ENCODE results near the gene TMTC1. TPM values are rescaled to one million over a fixed set of nuclear protein-coding genes. Genes with fewer than 3 reads are reported as not detected.

The TMTC1 gene
- total RNA-seq, 2 experiments from 2014 or later: not detected

GRCh38 chr12:29545102-29545467, 238.7 kb downstream of the TMTC1 start:
- no peak for TF ChIP-seq CTCF (IDR thresholded peaks at IDR 0.05)
- H3K9me3 Mint-ChIP-seq: no peaks in the 10 kb centered on the region
- H3K27ac Mint-ChIP-seq: no peak overlapping the region
- H3K4me1 Mint-ChIP-seq (ENCODE audit: low read depth): no peaks in the 10 kb centered on the region
- intact Hi-C loops (cut with DNase I, micrococcal nuclease): no loop called here
- no peak overlapping the region for H3K4me3 Mint-ChIP-seq
- Histone ChIP-seq H3K27ac (ENCODE audit: low read depth in 1 of 2, low read length in 2 of 2) (no peak overlapping the region), H3K4me1 (ENCODE audit: insufficient read depth, low read length) (no peaks in the 10 kb centered on the region), H3K27me3 (ENCODE audit: control insufficient read depth in 1 of 2, insufficient read depth in 2 of 2, low read length in 2 of 2) (peaks cover 0 to 9% of the 10 kb centered on the region in 2 experiments), H3K4me3 (ENCODE audit: low read length) (no peak overlapping the region), H3K36me3 (ENCODE audit: insufficient read depth, low read length) (no peaks in the 10 kb centered on the region), H3K9me3 (ENCODE audit: control insufficient read depth in 1 of 2, insufficient read depth in 1 of 2, low read length in 2 of 2) (no peaks in the 10 kb centered on the region)
- no peak for ATAC-seq (ENCODE audit: poor library complexity)
- DNase-seq: no peak
- POLR2A ChIA-PET: no interaction called here
- CTCF ChIA-PET: no interaction called here
- H3K27me3 Mint-ChIP-seq: peaks cover 21% of the 10 kb centered on the region
- no peaks in the 10 kb centered on the region for H3K36me3 Mint-ChIP-seq (ENCODE audit: low read depth)

GRCh38 chr12:29544428-29545101, 239.2 kb downstream of the TMTC1 start:
- Mint-ChIP-seq H3K4me3 (no peak overlapping the region), H3K36me3 (ENCODE audit: low read depth) (no peaks in the 10 kb centered on the region)

GRCh38 chr12:29543036-29543435, 240.7 kb downstream of the TMTC1 start:
- H3K27ac Mint-ChIP-seq: no peak overlapping the region
- Histone ChIP-seq H3K27ac (ENCODE audit: low read depth in 1 of 2, low read length in 2 of 2) (no peak overlapping the region), H3K27me3 (ENCODE audit: control insufficient read depth in 1 of 2, insufficient read depth in 2 of 2, low read length in 2 of 2) (peaks cover 0 to 9% of the 10 kb centered on the region in 2 experiments), H3K9me3 (ENCODE audit: control insufficient read depth in 1 of 2, insufficient read depth in 1 of 2, low read length in 2 of 2) (no peaks in the 10 kb centered on the region), H3K4me1 (ENCODE audit: insufficient read depth, low read length) (no peaks in the 10 kb centered on the region), H3K36me3 (ENCODE audit: insufficient read depth, low read length) (no peaks in the 10 kb centered on the region), H3K4me3 (ENCODE audit: low read length) (no peak overlapping the region)
- ChIA-PET POLR2A (no interaction called here), CTCF (no interaction called here)
- no peaks in the 10 kb centered on the region for H3K4me1 Mint-ChIP-seq (ENCODE audit: low read depth)
- no peak for ATAC-seq (ENCODE audit: poor library complexity)
- no peak for TF ChIP-seq CTCF (IDR thresholded peaks at IDR 0.05)
- intact Hi-C loops (cut with DNase I, micrococcal nuclease): no loop called here
- H3K9me3 Mint-ChIP-seq: no peaks in the 10 kb centered on the region
- H3K27me3 Mint-ChIP-seq: peaks cover 21% of the 10 kb centered on the region
- no peaks in the 10 kb centered on the region for H3K36me3 Mint-ChIP-seq (ENCODE audit: low read depth)
- DNase-seq: no peak
- H3K4me3 Mint-ChIP-seq: no peak overlapping the region

More at GRCh38 chr12:29544428-29545101, 239.2 kb downstream of the TMTC1 start:
- ATAC-seq (ENCODE audit: poor library complexity): no peak
- Mint-ChIP-seq H3K4me1 (ENCODE audit: low read depth) (no peaks in the 10 kb centered on the region), H3K27me3 (peaks cover 21% of the 10 kb centered on the region), H3K9me3 (no peaks in the 10 kb centered on the region), H3K27ac (no peak overlapping the region)
- Histone ChIP-seq H3K4me3 (ENCODE audit: low read length) (no peak overlapping the region), H3K36me3 (ENCODE audit: insufficient read depth, low read length) (no peaks in the 10 kb centered on the region), H3K27me3 (ENCODE audit: control insufficient read depth in 1 of 2, insufficient read depth in 2 of 2, low read length in 2 of 2) (peaks cover 0 to 9% of the 10 kb centered on the region in 2 experiments), H3K4me1 (ENCODE audit: insufficient read depth, low read length) (no peaks in the 10 kb centered on the region), H3K27ac (ENCODE audit: low read depth in 1 of 2, low read length in 2 of 2) (no peak overlapping the region), H3K9me3 (ENCODE audit: control insufficient read depth in 1 of 2, insufficient read depth in 1 of 2, low read length in 2 of 2) (no peaks in the 10 kb centered on the region)
- ChIA-PET CTCF (no interaction called here), POLR2A (no interaction called here)
- TF ChIP-seq CTCF (IDR thresholded peaks at IDR 0.05): no peak
- intact Hi-C loops (cut with DNase I, micrococcal nuclease): no loop called here
- no peak for DNase-seq

Data from CD4-positive, alpha-beta T cell (primary cell).